ENCODE measurements around the gene LRRC3B.
"Not testable (repeated sequence)": the region's sequence is repeated elsewhere in the genome, so short reads cannot be mapped to it uniquely, and the experiment has no call there.

LRRC3B gene

GRCh38 chr3:26622621-26623418 is at the start of gene LRRC3B:
TSS of gene LRRC3B (plus strand) at chr3:26622772. CDS start at chr3:26709673, 86,901 bp downstream.
- DNase-seq, result peak; percentile 71

- DNase-seq, result no peak
These were observed 47.8 kb upstream of the LRRC3B start for GRCh38 chr3:26574766-26575165.

GRCh38 chr3:26579116-26579515 is 43.5 kb upstream of the LRRC3B start:
- DNase-seq, result no peak

- no peak for DNase-seq
These were observed 35.0 kb upstream of the LRRC3B start for GRCh38 chr3:26587571-26587970.

- peak; percentile 60 for DNase-seq
These were observed 33.6 kb upstream of the LRRC3B start for GRCh38 chr3:26588931-26589330.

- no peak for DNase-seq
These were observed 32.9 kb upstream of the LRRC3B start for GRCh38 chr3:26589678-26590077.

GRCh38 chr3:26590919-26591484 is 31.6 kb upstream of the LRRC3B start:
- DNase-seq, result no peak

GRCh38 chr3:26591926-26592325 is 30.6 kb upstream of the LRRC3B start:
- DNase-seq, result peak; percentile 76

GRCh38 chr3:26592451-26592850 is 30.1 kb upstream of the LRRC3B start:
- DNase-seq, result no peak

- no peak for DNase-seq
These were observed 26.2 kb upstream of the LRRC3B start for GRCh38 chr3:26596335-26596734.

GRCh38 chr3:26603311-26603710 is 19.3 kb upstream of the LRRC3B start:
- not testable (repeated sequence) for DNase-seq

GRCh38 chr3:26603771-26604170 is 18.8 kb upstream of the LRRC3B start:
- not testable (repeated sequence) for DNase-seq

- DNase-seq, result no peak
These were observed 8.4 kb upstream of the LRRC3B start for GRCh38 chr3:26614006-26614685.

- DNase-seq, result no peak
These were observed 1.4 kb upstream of the LRRC3B start for GRCh38 chr3:26621176-26621575.

GRCh38 chr3:26621906-26622620 is 509 bp upstream of the LRRC3B start:
- peak; percentile 30 for DNase-seq

GRCh38 chr3:26623419-26624208 is 1.0 kb downstream of the LRRC3B start:
- DNase-seq, result peak; percentile 28

GRCh38 chr3:26624209-26624765 is 1.7 kb downstream of the LRRC3B start:
- DNase-seq, result no peak

- no peak for DNase-seq
These were observed 2.6 kb downstream of the LRRC3B start for GRCh38 chr3:26625187-26625586.

GRCh38 chr3:26627080-26627479 is 4.5 kb downstream of the LRRC3B start:
- DNase-seq, result no peak

- no peak for DNase-seq
These were observed 6.3 kb downstream of the LRRC3B start for GRCh38 chr3:26628915-26629314.

- no peak for DNase-seq
These were observed 8.3 kb downstream of the LRRC3B start for GRCh38 chr3:26630669-26631389.

Measured in right hindlimb (tissue), 1 donor.